ENCODE data around the gene CIAO1. TPM values are rescaled to one million over a fixed set of nuclear protein-coding genes. Genes with fewer than 3 reads are reported as not detected.
"Not testable (repeated sequence)": the region's sequence is repeated elsewhere in the genome, so short reads cannot be mapped to it uniquely, and the experiment has no call there.

Gene CIAO1
- total RNA-seq, 1 experiment from 2014 or later: 79.3 TPM

DNA sequence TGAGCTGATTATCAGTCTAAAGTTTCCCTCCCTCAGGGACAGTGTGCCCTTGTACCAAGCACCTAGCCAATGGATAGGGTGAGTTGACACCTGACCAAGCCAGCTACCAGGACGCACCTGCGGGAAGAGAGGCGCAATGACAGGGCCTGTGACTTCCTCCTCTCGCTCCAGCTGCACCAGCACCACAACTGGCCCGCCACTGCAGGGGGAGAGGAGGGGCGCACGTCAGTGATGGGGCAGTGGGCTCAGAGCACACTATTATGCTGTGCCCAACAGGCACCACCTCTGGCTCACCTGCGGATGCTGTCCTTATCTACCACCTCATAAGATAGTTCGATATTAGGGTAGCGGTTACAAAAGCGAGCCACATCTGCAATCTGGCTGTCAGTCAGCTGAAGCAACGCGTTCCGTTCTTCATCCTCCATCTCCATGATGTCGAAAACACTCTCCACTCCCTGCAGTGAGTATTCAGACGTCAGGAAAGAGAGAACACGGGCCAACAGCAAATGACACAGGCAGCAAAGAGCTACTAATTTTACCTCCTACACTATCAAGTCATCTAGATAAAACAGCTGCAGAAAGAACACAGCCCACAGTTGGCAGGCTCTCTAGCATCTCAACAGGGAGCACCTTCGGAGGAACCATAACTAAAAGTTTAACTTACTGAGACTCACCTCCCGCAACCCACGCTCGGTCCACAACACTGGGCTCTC lies 10.9 kb downstream of the CIAO1 start:
- DNase-seq (ENCODE audit: low spot score): no peak

DNA sequence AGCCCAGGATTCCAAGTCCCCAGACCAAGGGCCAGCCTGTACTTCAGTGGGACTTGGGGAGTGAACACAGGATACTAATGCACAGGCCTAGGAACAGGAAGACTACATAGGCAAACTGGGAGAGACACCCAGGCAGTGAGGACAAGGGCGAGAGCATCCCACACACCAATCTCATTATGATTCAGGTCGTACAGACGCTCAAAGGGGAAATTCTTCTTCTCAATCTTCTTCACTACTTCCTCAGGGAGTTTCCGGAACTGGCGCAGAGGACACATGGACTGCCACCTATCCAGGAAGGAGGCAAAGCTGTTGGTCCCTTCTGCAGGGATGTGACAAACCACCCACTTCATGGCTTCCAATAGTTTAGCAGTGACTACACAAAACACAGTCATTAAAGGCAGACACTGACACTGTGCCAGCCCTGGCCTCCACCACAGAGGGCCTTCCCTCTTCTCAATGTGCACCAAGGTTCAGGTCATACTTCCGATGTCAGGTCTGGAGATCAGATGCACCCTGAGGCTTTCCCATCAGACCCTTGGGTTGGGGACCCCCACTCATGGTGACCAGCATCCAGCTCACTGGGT lies 21.3 kb downstream of the CIAO1 start:
- DNase-seq (ENCODE audit: low spot score): no peak

GRCh38 chr2:96291751-96292150 lies 25.7 kb downstream of the CIAO1 start:
- no peak for DNase-seq (ENCODE audit: low spot score)

- DNase-seq (ENCODE audit: low spot score): not testable (repeated sequence)
Measured at GRCh38 chr2:96294271-96294670, 28.2 kb downstream of the CIAO1 start.

- no peak for DNase-seq (ENCODE audit: low spot score)
Measured at GRCh38 chr2:96296925-96297324, 30.9 kb downstream of the CIAO1 start.

GRCh38 chr2:96301865-96302264 lies 35.8 kb downstream of the CIAO1 start:
- DNase-seq (ENCODE audit: low spot score): no peak

DNA sequence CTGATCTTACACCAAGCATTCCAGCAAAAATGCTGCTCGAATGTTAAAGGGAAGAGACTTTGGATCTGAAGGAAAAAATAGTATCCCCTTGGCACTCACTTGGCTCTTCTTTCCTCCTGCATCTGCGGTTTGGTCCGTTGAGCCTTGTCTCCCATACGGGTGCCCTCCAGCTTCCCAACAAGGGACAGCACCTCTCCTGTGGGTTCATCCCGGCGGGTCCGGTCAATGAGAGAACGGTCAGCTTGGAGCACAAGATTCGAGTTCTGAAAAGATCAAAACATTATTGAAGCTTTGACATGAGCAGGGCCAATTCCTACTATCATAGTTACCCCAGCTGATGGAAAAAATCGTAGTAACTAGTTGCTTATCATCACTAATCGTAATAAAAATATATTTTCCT lies 38.6 kb downstream of the CIAO1 start:
- DNase-seq (ENCODE audit: low spot score): no peak

DNA sequence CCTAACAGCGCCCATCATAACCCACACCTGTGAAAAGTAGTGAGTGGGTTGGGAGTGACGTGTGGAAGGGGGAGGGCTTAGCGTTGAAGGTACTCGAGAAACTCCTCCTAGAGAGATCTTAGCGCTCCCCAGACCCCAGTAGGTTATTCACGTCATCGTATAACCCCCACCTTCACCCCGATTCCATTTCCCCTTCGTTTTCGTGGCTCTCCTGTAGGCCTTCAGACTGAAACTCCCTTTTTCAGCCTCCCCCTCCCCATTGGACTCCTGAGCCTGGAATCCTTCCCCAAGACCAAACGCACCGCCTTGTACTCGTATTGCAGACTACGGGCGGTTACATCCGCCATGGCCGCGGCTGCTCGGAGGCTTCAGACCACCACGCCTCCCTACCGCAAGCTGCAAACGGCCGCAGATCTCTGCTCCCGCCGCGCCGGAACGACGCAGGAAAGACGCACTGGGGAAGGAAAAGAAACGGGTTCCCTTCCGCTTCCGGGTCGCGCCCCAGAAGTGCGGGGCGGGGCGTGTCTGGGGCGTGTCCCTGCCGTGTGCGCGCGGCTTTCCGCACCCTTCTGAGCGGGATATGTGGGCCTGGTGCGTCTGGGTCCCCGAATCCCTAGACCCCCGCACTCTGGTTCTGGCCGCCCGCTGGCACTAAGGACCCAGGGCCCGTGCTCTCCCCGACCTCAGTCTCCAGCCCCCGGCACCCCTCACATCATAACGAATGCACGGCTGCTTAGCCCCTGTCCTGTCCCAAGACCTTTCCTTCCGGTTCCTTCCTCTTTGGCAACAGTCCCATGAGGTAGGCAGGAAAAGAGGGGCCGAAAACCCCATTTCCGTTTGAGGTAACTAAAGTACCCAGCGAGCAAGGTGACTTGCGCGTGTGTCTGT lies 39.3 kb downstream of the CIAO1 start, which contains the start of gene SNRNP200:
SNRNP200 (minus strand) TSS at position 456 of the 888 bp plus-strand sequence; CDS start at position 347, 109 bp downstream.
- peak; percentile 81 for DNase-seq (ENCODE audit: low spot score)

DNA sequence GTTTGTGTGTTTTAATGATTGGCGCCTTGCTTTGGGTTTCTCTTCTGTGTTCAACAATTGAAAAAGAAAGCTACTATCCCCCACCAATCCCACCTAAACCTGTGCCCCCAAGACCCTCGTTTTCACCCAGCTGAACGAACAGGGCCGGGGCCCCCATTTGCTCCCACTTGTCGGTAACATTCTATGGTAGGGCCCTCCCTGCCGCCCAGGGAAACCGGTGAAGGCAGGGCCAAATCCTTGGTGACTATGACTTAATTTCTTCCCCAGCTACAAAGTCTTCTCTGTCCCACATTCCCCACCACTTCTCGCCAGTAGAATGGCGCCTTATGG lies 39.9 kb downstream of the CIAO1 start:
- no peak for DNase-seq (ENCODE audit: low spot score)

GRCh38 chr2:96306370-96306769 lies 40.3 kb downstream of the CIAO1 start:
- no peak for DNase-seq (ENCODE audit: low spot score)

GRCh38 chr2:96308248-96308647 lies 42.2 kb downstream of the CIAO1 start:
- no peak for DNase-seq (ENCODE audit: low spot score)

DNA sequence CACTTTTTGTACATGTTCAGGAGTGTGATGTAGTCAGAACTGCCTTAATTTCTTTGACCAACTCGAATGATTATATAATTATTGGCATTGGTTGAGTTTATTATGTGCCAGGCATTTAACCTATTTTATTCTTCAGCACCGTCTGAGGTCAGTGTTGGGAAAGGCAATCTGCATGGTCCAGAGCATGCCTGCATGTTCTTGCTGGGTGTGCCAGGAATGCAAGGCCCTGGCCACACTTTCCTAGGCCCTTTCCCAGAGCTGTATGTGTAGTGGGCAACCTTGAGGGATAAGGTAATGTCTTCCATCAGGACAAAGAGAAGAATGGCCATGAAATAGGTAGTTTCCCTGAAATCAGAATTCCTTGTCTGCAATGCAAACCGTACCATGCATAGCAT lies 49.0 kb downstream of the CIAO1 start:
- DNase-seq (ENCODE audit: low spot score): no peak

- peak; percentile 82 for DNase-seq (ENCODE audit: low spot score)
Measured at GRCh38 chr2:96315400-96316071, 49.5 kb downstream of the CIAO1 start.

DNA sequence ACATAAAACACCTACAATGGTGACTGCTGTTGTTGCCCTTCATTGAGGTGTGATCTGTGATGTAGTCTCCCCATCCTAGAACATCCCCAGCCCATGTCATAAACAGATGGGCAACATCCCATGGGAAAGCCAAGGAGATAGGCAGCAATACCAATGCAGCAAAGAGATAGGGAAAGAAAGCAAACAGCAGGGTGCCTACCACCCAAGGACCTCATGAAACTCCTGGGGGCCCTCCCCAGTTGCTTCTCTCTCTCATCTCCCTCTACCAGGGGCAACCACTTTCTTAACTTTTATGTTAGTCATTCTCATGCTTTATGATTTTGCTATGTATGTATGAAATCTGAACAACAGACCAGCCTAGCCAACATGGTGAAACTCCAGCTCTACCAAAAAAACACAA lies 51.0 kb downstream of the CIAO1 start:
- no peak for DNase-seq (ENCODE audit: low spot score)

- DNase-seq (ENCODE audit: low spot score): no peak
Measured at GRCh38 chr2:96317584-96317997, 51.6 kb downstream of the CIAO1 start.

DNA sequence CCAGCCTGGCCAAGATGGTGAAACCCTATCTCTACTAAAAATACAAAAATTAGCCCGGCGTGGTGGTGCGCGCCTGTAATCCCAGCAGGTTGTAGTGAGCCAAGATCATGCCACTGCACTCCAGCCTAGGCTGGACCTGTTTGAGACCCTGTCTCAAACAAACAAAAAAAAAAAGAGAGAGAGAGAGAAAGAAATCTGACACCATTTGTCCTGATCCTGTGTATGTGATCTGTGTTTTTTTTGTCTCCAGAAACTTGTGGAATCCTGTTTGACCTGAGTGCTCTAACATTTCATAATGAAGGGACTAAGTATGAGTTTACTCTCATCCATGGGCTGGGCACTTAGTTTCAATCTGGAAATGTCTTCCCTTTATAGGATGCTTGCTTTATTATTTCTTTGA lies 52.7 kb downstream of the CIAO1 start:
- DNase-seq (ENCODE audit: low spot score): no peak

- no peak for DNase-seq (ENCODE audit: low spot score)
Measured at GRCh38 chr2:96319396-96319795, 53.4 kb downstream of the CIAO1 start.

GRCh38 chr2:96320326-96320725 lies 54.3 kb downstream of the CIAO1 start:
- DNase-seq (ENCODE audit: low spot score): no peak

GRCh38 chr2:96320728-96321622 lies 55.0 kb downstream of the CIAO1 start:
- DNase-seq (ENCODE audit: low spot score): no peak

All from H4 (cell line).